Fibroblast of mammary gland (primary cell): ENCODE results near the gene TSACC.

Source experiments
- DNase-seq: peaks from one replicate; pipeline ENCODE4 v3.0.0-alpha.2; 2010; ENCODE audit warnings: low read depth
- H3K4me3 ChIP-seq: 2 replicates; pipeline ENCODE4 v1.5.1; 2011; ENCODE audit warnings: low read depth, mild to moderate bottlenecking, low read length, moderate library complexity; ENCODE audit not compliant: control insufficient read depth
- CTCF ChIP-seq: conservative IDR thresholded peaks from 2 replicates; pipeline ENCODE4 v1.5.1; 2011; ENCODE audit warnings: low read depth, low read length, inconsistent platforms; ENCODE audit not compliant: control insufficient read depth, insufficient read depth

TSACC gene

GRCh38 chr1:156393095-156393494 is 54.8 kb downstream of the TSACC start:
- H3K4me3 ChIP-seq, result no peak overlapping the region
- DNase-seq, result no peak
- no peak for TF ChIP-seq CTCF

GRCh38 chr1:156394082-156394481 is 55.8 kb downstream of the TSACC start:
- no peak for DNase-seq
- no peak overlapping the region for H3K4me3 ChIP-seq
- no peak for TF ChIP-seq CTCF

- DNase-seq, result no peak
- no peak overlapping the region for H3K4me3 ChIP-seq
- TF ChIP-seq CTCF, result no peak
Observed at GRCh38 chr1:156394835-156395461, 56.6 kb downstream of the TSACC start.
